HCT116 (cell line): ENCODE data around the gene ABR.

Experiments used
- CTCF ChIP-seq, 3 experiments: fragments of 200-600 bp in 1 of 3; sonication (generic) in 1 of 3; IDR thresholded peaks in 2 of 3; conservative IDR thresholded peaks in 1 of 3; 2 replicates each; pipeline ENCODE4 v1.5.1; 2012 to 2017; ENCODE audit warnings: low read depth in 2 of 3, low read length in 2 of 3, antibody characterized with exemption in 1 of 3, borderline replicate concordance in 1 of 3, control low read depth in 1 of 3, mild to moderate bottlenecking in 1 of 3, mixed read lengths in 1 of 3, mixed run types in 1 of 3, moderate library complexity in 1 of 3; ENCODE audit not compliant: insufficient read depth in 1 of 3
- EGR1 ChIP-seq: IDR thresholded peaks from 2 replicates; pipeline ENCODE4 v1.6.1; 2012; ENCODE audit warnings: low read depth
- EZH2 ChIP-seq: fragments of 200-600 bp; sonication (generic); IDR thresholded peaks from 2 replicates; pipeline ENCODE4 v1.6.1; 2017; ENCODE audit warnings: antibody characterized with exemption, mixed run types
- EZH2phosphoT487 ChIP-seq: fragments of 200-600 bp; IDR thresholded peaks from 2 replicates; pipeline ENCODE4 v1.6.1; 2018; ENCODE audit warnings: antibody characterized with exemption, borderline replicate concordance
- FOSL1 ChIP-seq: IDR thresholded peaks from 2 replicates; pipeline ENCODE4 v1.6.1; 2012; ENCODE audit warnings: low read depth
- JUND ChIP-seq: IDR thresholded peaks from 2 replicates; pipeline ENCODE4 v1.6.1; 2012
- POLR2A ChIP-seq: IDR thresholded peaks from 2 replicates; pipeline ENCODE4 v1.7.0; 2011; ENCODE audit warnings: borderline replicate concordance; ENCODE audit not compliant: insufficient read depth, insufficient read length; ENCODE audit errors: extremely low read depth
- POLR2AphosphoS5 ChIP-seq: IDR thresholded peaks from 2 replicates; pipeline ENCODE4 v1.6.1; 2011; ENCODE audit warnings: mild to moderate bottlenecking, low read depth, low read length, moderate library complexity
- RAD21 ChIP-seq: IDR thresholded peaks from 2 replicates; pipeline ENCODE4 v1.6.1; 2012; ENCODE audit warnings: low read depth, mild to moderate bottlenecking
- SP1 ChIP-seq: IDR thresholded peaks from 2 replicates; pipeline ENCODE4 v1.6.1; 2012; ENCODE audit warnings: low read depth
- SRF ChIP-seq: IDR thresholded peaks from 2 replicates; pipeline ENCODE4 v1.6.1; 2012; ENCODE audit warnings: low read depth

- TF ChIP-seq CTCF (IDR thresholded peaks at IDR 0.05 in 2 of 3, conservative IDR thresholded peaks at IDR 0.05 in 1 of 3; ENCODE audit: borderline replicate concordance in 1 of 3, insufficient read depth in 1 of 3, low read depth in 2 of 3, low read length in 2 of 3) (no peak), FOSL1 (no peak), POLR2A (no peak), EZH2phosphoT487 (no peak), RAD21 (no peak), EZH2 (no peak), POLR2AphosphoS5 (no peak), JUND (no peak), SP1 (no peak), SRF (no peak), EGR1 (no peak)
Measured at GRCh38 chr17:1006054-1006453, 173.7 kb downstream of the ABR start.
